ENCODE data around the gene GABRB1. TPM values are rescaled to one million over a fixed set of nuclear protein-coding genes. Genes with fewer than 3 reads are reported as not detected.

The GABRB1 gene
- total RNA-seq, 2 donors from 2014 or later = not detected

- no peak overlapping the region for H3K4me3 ChIP-seq
- no peaks in the 10 kb centered on the region for H3K9me3 ChIP-seq
- no peak for TF ChIP-seq CTCF (IDR thresholded peaks at IDR 0.05)
- TF ChIP-seq POLR2A (IDR thresholded peaks at IDR 0.05) = no peak
- no peak for TF ChIP-seq POLR2AphosphoS5 (IDR thresholded peaks at IDR 0.05)
- H3K36me3 ChIP-seq = no peaks in the 10 kb centered on the region
- intact Hi-C loops (cut with DNase I) = no loop called here
- no peaks in the 10 kb centered on the region for H3K27me3 ChIP-seq (replicated peaks; ENCODE audit: insufficient read depth)
- H3K27ac ChIP-seq = no peak overlapping the region
- H3K4me1 ChIP-seq (replicated peaks) = no peaks in the 10 kb centered on the region
- no peak for DNase-seq (ENCODE audit: low spot score)
Observed at GRCh38 chr4:47075919-47076318, 44.6 kb downstream of the GABRB1 start.

DNA sequence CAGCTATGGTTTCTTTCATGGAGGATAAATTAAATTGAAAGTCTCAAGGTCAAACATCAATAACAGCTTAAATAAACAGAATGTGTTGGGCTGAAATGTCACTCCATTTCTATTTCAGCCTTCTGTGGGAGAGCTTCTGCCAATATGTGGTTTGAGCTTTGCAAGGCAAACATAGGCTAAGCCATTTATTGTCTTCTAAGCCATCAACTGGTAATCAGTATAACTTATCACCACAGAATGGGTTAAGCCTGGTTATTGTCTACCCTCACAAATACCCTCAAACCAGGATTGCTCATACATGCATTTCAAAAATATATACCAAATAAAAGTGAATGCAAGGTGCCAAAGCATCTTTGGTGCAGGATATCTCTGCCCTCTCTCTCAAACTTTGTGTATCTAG is 52.7 kb downstream of the GABRB1 start:
- no peak overlapping the region for H3K27ac ChIP-seq
- no peaks in the 10 kb centered on the region for H3K36me3 ChIP-seq
- no peak for TF ChIP-seq CTCF (IDR thresholded peaks at IDR 0.05)
- TF ChIP-seq POLR2A (IDR thresholded peaks at IDR 0.05) = no peak
- TF ChIP-seq POLR2AphosphoS5 (IDR thresholded peaks at IDR 0.05) = no peak
- no peaks in the 10 kb centered on the region for H3K9me3 ChIP-seq
- no peak overlapping the region for H3K4me3 ChIP-seq
- no peak for DNase-seq (ENCODE audit: low spot score)
- no peaks in the 10 kb centered on the region for H3K27me3 ChIP-seq (replicated peaks; ENCODE audit: insufficient read depth)
- intact Hi-C loops (cut with DNase I) = no loop called here
- H3K4me1 ChIP-seq (replicated peaks) = no peaks in the 10 kb centered on the region

DNA sequence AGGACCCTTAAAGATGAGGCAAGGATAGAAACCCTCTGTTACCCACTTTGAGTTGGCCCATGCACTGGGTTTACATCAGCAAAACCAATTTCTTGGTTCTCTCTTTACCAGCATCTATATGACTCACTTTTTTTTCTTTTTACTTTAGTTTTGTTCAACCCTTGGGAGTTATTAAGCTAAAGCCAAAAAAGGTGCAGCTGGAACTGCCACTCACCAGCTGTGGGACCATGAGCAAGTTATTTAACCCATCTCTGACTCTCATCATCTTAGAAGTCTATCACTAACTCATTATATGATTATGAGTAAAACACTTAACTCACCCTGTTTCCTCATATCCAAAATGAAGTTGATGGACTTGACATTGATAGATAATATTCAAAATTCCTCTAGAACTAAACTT is 53.4 kb downstream of the GABRB1 start:
- no peaks in the 10 kb centered on the region for H3K27me3 ChIP-seq (replicated peaks; ENCODE audit: insufficient read depth)
- TF ChIP-seq POLR2AphosphoS5 (IDR thresholded peaks at IDR 0.05) (no peak), CTCF (IDR thresholded peaks at IDR 0.05) (no peak), POLR2A (IDR thresholded peaks at IDR 0.05) (no peak)
- no peak for DNase-seq (ENCODE audit: low spot score)
- no peaks in the 10 kb centered on the region for H3K4me1 ChIP-seq (replicated peaks)
- H3K27ac ChIP-seq = no peak overlapping the region
- H3K4me3 ChIP-seq = no peak overlapping the region
- no peaks in the 10 kb centered on the region for H3K9me3 ChIP-seq
- no peaks in the 10 kb centered on the region for H3K36me3 ChIP-seq
- intact Hi-C loops (cut with DNase I) = no loop called here

DNA sequence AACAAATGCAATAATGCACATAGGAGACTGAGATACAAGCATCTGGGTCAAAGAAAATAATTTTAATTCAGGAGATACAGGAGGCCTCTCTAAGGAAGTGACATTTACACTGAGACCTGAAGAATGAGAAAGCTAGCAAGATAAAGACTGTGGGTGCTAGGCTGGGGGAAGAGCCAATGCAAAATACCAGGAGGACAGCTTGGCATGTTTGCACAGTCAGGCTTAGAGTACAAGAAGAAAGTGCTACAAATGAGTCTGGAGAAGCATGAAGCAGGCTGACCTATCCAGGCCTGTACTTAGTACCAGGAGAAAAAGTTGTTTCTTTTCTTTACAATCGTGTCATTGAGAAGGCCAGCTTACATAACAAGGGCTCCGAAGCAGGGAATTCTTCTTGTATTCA is 56.9 kb downstream of the GABRB1 start:
- 52% methylated on average over 2 of the region's 2 CpGs for WGBS
- no peak for DNase-seq (ENCODE audit: low spot score)
- no peak overlapping the region for H3K4me3 ChIP-seq
- TF ChIP-seq CTCF (IDR thresholded peaks at IDR 0.05) (no peak), POLR2AphosphoS5 (IDR thresholded peaks at IDR 0.05) (no peak), POLR2A (IDR thresholded peaks at IDR 0.05) (no peak)
- intact Hi-C loops (cut with DNase I) = no loop called here
- no peaks in the 10 kb centered on the region for H3K27me3 ChIP-seq (replicated peaks; ENCODE audit: insufficient read depth)
- H3K9me3 ChIP-seq = no peaks in the 10 kb centered on the region
- H3K4me1 ChIP-seq (replicated peaks) = no peaks in the 10 kb centered on the region
- H3K27ac ChIP-seq = no peak overlapping the region
- no peaks in the 10 kb centered on the region for H3K36me3 ChIP-seq

DNA sequence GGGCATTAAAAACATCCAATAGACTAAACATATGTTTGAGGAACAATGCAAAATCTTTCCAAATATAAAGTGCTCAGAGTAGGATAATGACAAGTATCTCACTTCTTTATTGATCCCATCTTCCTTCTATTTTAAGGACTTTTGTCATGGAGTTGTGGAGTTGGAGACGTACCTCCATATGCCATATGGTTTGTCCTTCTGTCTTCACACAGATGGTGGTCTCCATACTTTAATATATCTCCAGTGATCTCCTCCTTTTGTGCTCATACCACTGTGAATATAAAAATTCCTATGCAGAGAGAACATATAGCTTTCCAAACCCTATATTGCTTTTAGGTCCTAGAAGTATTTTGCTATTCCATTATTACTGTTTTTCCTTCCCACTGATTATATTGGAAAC is 64.5 kb downstream of the GABRB1 start:
- WGBS = 94% methylated on average over 1 of the region's 1 CpG
- TF ChIP-seq POLR2AphosphoS5 (IDR thresholded peaks at IDR 0.05) = no peak
- no peak for TF ChIP-seq CTCF (IDR thresholded peaks at IDR 0.05)
- no peak for TF ChIP-seq POLR2A (IDR thresholded peaks at IDR 0.05)
- H3K4me3 ChIP-seq = no peak overlapping the region

More for the DNA sequence above, 64.5 kb downstream of the GABRB1 start:
- H3K27me3 ChIP-seq (replicated peaks; ENCODE audit: insufficient read depth) = no peaks in the 10 kb centered on the region
- no peak overlapping the region for H3K27ac ChIP-seq
- DNase-seq (ENCODE audit: low spot score) = no peak
- H3K4me1 ChIP-seq (replicated peaks) = no peaks in the 10 kb centered on the region
- intact Hi-C loops (cut with DNase I) = no loop called here
- H3K9me3 ChIP-seq = no peaks in the 10 kb centered on the region
- H3K36me3 ChIP-seq = no peaks in the 10 kb centered on the region

Measured in prostate gland (tissue), 2 donors.